HFF-Myc (cell line): ENCODE data around the gene NDE1.
"Not testable (repeated sequence)": the region's sequence is repeated elsewhere in the genome, so short reads cannot be mapped to it uniquely, and the experiment has no call there.

Experiments
- DNase-seq: peaks from one replicate; pipeline ENCODE4 v3.0.0-alpha.2; 2011; ENCODE audit warnings: low read depth; ENCODE audit errors: extremely low read depth
- H3K4me3 ChIP-seq: replicated peaks from 2 replicates; pipeline ENCODE4 v1.5.1; 2011; ENCODE audit warnings: low read depth, mild to moderate bottlenecking, control low read depth, low read length
- TF ChIP-seq, protein P1 (sequence below): IDR thresholded peaks from 2 replicates; pipeline ENCODE4 v1.5.1; 2012; ENCODE audit warnings: mild to moderate bottlenecking, low read depth, low read length, control low read depth; ENCODE audit errors: missing control alignments

NDE1 gene

DNA sequence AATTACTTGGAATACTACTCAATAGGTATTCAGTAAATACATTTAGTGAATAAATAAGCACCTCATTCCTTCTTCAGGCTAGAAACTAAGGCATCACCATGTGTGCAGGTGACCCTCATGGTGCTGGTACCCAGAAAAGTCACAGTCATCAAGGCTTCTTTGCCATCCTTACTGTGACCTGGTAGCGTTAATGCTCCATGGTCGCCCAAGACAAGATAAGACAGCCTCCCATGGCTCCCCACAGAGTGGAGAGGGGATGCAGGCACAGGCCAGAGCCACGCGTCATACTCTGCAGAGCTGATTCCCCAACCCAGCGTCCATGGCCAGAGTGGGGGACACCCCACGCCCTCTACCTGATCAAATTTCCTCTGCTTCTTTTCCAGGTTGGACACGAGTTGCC lies 73.8 kb downstream of the NDE1 start:
- TF ChIP-seq, protein P1, sequence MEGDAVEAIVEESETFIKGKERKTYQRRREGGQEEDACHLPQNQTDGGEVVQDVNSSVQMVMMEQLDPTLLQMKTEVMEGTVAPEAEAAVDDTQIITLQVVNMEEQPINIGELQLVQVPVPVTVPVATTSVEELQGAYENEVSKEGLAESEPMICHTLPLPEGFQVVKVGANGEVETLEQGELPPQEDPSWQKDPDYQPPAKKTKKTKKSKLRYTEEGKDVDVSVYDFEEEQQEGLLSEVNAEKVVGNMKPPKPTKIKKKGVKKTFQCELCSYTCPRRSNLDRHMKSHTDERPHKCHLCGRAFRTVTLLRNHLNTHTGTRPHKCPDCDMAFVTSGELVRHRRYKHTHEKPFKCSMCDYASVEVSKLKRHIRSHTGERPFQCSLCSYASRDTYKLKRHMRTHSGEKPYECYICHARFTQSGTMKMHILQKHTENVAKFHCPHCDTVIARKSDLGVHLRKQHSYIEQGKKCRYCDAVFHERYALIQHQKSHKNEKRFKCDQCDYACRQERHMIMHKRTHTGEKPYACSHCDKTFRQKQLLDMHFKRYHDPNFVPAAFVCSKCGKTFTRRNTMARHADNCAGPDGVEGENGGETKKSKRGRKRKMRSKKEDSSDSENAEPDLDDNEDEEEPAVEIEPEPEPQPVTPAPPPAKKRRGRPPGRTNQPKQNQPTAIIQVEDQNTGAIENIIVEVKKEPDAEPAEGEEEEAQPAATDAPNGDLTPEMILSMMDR = no peak
- no peak overlapping the region for H3K4me3 ChIP-seq
- DNase-seq = no peak

DNA sequence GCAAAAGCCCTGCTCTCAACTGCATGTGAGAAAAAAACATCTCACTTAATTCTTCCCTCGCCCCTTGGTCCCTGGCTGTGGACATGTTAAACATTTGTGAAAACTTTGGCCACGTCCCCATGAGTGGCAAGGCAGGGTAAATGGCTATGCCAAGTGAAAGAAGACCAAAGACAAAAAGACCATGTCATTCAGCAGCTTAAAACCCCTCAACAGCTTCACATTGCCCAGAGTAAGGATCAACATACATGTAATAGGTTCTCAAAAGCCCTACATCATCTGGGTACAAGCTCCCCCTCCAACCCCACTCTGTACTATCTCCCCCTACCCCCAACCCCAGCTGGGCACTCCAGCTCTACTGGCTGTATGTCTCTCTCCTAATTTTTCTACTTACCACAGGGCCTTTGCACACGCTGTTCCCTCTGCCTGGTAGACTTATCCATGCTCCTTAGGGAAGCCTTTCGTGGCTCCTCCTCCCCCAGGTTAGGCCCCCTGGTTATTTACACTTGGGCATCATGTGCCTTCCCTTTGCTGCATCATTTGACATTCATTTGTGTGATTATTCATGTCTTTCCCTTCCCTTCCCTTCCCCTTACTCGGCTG lies 75.7 kb downstream of the NDE1 start:
- TF ChIP-seq, protein P1 = no peak
- H3K4me3 ChIP-seq = no peak overlapping the region
- DNase-seq = no peak

DNA sequence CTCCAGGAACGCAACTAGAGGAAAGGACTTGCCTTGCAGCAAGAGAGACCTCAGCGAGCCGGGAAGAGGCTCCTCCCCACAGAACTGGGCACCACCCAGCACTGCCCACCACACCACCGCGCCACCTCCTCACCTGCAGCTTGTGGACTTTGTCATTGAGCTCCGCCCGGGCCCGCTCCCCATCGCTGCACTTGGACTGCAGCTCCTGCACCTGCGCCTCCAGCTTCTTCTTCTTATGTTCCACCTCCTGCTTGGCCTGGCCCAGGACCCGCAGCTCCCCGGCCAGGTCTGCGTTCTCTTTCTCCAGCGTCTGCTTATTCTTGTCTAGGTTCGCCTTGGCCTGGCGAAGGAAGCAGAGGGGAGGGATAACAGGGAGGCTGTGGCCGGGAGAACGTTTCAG lies 76.7 kb downstream of the NDE1 start:
- no peak overlapping the region for H3K4me3 ChIP-seq
- DNase-seq = no peak
- TF ChIP-seq, protein P1 = no peak

DNA sequence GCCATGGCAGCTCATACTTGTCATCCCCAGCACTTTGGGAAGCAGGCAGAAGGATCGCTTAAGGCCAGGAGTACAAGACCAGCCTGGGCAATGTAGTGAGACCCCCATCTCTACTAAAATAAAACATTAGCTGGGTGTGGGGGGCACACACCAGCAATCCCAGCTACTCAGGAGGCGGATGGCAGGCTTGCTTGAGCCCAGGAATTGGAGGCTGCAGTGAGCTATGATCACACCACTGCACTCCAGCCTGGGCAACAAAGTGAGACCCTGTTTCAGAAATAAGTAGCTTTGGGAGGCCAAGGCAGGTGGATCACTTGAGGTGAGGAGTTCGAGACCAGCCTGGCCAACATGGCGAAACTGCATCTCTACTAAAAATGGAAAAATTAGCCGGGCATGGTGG lies 77.7 kb downstream of the NDE1 start:
- not testable (repeated sequence) for DNase-seq, H3K4me3 ChIP-seq

DNA sequence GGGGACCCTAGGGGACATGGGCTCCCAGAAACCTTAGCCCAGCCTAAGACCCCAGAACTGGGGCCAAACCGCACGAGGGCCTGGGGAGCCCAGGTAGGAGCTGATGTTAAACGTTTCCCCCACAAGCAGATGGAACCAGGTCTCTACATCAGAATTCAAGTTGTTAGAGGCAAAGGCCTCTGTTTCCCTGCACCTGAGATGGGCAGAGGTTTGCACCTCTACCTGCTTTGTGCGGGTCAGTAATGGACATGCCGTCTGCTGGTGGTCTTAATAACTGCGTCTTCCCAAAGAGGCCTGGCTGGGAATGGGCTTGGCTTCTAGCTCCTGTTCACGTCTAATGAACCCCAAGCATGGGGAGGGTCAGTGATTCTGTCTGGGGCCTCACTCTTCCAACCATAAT lies 79.1 kb downstream of the NDE1 start:
- H3K4me3 ChIP-seq = no peak overlapping the region
- no peak for DNase-seq
- TF ChIP-seq, protein P1 = no peak

DNA sequence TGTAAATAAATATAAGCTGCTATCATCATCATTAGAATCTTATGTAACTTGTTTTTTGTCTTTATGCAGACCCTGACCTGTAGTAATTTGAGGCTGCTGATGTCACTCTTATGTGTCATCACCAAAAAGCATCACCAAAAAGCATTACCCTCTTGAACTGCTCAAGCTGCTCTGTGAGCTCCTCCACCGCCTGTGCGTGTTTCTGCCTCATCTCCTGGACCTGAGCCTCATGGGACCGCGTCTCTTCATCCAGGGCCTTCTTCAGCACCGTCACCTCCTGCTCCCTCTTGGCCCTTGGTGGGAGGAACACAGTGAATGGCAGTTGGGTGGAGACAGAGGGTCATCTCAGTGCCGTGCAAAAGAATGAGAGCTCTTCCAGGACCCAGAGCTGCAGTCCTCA lies 82.4 kb downstream of the NDE1 start:
- no peak overlapping the region for H3K4me3 ChIP-seq
- no peak for DNase-seq
- TF ChIP-seq, protein P1 = no peak

DNA sequence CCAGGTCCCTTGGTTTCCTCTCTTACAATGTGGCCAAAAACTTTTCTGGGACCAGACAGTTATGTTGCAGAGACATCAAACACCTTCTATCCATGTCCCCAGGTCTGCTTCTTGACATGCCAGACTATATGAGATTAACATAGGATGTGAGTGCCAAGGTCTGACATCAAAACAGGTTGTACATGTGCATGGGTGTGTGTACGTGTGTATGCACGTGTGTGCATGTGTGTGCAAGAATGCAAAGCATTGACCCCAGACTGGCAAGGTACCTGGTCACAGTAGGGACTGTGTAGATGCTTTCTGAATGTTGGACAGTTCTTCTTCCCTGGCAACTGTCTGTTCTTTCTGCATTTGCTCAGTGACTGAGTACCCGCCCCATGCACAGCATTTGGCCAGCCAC lies 85.6 kb downstream of the NDE1 start:
- DNase-seq = no peak
- TF ChIP-seq, protein P1 = no peak
- H3K4me3 ChIP-seq = no peak overlapping the region

DNA sequence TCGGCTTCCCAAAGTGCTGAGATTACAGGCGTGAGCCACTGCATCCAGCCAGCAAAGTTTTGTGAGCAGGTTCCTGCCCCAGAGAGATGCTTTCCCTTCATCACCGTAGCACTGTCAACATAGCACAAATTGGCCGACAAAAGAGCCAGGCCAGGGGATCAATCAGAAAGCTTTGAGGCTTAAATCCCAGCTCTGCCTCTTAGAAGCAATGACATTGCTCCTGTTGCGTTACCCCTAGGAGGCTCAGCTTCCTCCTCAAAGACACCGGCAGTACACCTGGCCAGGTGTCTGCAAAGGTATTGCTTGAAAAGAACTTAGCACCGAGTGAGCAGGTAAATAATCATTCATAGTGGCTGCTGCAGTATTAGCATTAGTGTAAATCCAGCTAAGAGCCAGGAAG lies 86.5 kb downstream of the NDE1 start:
- H3K4me3 ChIP-seq = no peak overlapping the region
- TF ChIP-seq, protein P1 = no peak
- no peak for DNase-seq
